ENCODE measurements around the gene GGPS1.

Gene GGPS1

DNA sequence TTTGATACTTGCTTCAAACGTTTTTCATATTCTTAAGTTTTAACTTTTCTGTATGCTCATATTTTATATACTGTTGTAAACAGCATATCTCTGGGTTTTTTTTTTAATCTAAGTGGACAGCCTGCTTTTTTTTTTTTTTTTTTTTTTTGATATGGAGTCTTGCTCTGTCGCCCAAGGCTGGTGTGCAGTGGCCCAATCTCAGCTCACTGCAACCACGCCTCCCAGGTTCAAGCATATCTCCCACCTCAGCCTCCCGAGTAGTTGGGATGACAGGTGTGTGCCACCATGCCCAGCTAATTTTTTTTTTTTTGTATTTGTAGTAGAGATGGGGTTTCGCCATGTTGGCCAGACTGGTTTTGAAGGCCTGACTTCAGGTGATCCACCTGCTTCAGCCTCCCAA, 40.1 kb downstream of the GGPS1 start:
- ATAC-seq, result no peak
- TF ChIP-seq, protein P1, sequence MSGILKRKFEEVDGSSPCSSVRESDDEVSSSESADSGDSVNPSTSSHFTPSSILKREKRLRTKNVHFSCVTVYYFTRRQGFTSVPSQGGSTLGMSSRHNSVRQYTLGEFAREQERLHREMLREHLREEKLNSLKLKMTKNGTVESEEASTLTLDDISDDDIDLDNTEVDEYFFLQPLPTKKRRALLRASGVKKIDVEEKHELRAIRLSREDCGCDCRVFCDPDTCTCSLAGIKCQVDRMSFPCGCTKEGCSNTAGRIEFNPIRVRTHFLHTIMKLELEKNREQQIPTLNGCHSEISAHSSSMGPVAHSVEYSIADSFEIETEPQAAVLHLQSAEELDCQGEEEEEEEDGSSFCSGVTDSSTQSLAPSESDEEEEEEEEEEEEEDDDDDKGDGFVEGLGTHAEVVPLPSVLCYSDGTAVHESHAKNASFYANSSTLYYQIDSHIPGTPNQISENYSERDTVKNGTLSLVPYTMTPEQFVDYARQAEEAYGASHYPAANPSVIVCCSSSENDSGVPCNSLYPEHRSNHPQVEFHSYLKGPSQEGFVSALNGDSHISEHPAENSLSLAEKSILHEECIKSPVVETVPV (CRISPR knock-in tag; IDR thresholded peaks at IDR 0.05), result no peak
- TF ChIP-seq PPARA (CRISPR knock-in tag; IDR thresholded peaks at IDR 0.05; ENCODE audit: borderline replicate concordance), result no peak
- TF ChIP-seq, protein P2, sequence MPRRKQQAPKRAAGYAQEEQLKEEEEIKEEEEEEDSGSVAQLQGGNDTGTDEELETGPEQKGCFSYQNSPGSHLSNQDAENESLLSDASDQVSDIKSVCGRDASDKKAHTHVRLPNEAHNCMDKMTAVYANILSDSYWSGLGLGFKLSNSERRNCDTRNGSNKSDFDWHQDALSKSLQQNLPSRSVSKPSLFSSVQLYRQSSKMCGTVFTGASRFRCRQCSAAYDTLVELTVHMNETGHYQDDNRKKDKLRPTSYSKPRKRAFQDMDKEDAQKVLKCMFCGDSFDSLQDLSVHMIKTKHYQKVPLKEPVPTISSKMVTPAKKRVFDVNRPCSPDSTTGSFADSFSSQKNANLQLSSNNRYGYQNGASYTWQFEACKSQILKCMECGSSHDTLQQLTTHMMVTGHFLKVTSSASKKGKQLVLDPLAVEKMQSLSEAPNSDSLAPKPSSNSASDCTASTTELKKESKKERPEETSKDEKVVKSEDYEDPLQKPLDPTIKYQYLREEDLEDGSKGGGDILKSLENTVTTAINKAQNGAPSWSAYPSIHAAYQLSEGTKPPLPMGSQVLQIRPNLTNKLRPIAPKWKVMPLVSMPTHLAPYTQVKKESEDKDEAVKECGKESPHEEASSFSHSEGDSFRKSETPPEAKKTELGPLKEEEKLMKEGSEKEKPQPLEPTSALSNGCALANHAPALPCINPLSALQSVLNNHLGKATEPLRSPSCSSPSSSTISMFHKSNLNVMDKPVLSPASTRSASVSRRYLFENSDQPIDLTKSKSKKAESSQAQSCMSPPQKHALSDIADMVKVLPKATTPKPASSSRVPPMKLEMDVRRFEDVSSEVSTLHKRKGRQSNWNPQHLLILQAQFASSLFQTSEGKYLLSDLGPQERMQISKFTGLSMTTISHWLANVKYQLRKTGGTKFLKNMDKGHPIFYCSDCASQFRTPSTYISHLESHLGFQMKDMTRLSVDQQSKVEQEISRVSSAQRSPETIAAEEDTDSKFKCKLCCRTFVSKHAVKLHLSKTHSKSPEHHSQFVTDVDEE (CRISPR knock-in tag; IDR thresholded peaks at IDR 0.05), result no peak

DNA sequence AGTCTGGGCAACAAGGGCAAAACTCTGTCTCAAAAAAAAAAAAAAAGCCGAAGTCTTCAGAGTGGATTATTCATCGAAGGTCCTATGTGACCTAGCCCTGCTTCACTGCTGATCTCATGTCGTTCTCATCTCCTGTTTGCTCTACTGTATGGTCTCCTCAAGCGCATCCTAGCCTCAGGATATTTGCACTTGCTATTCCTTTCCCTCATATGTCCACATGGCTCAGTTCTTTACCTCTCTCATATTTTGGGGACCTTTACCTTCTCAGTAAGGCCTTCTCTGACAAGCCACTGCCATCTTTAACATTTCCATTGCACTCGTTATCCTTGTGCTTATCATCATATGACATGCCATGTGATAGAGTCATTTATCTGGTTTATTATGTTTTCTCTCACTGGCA, 41.4 kb downstream of the GGPS1 start:
- TF ChIP-seq OSR1 (CRISPR knock-in tag; IDR thresholded peaks at IDR 0.05) (no peak), ZFP3 (CRISPR knock-in tag; IDR thresholded peaks at IDR 0.05) (no peak), ZNF565 (CRISPR knock-in tag; conservative IDR thresholded peaks at IDR 0.05; ENCODE audit: low read depth) (no peak), PPARA (CRISPR knock-in tag; IDR thresholded peaks at IDR 0.05; ENCODE audit: borderline replicate concordance) (no peak), RARB (CRISPR knock-in tag; IDR thresholded peaks at IDR 0.05) (no peak), ESRRG (CRISPR knock-in tag; IDR thresholded peaks at IDR 0.05) (no peak), GLIS3 (CRISPR knock-in tag; IDR thresholded peaks at IDR 0.05) (no peak), TCF4 (CRISPR knock-in tag; IDR thresholded peaks at IDR 0.05; ENCODE audit: borderline replicate concordance) (no peak), BACH2 (CRISPR knock-in tag; IDR thresholded peaks at IDR 0.05; ENCODE audit: borderline replicate concordance) (no peak)
- TF ChIP-seq, protein P3, sequence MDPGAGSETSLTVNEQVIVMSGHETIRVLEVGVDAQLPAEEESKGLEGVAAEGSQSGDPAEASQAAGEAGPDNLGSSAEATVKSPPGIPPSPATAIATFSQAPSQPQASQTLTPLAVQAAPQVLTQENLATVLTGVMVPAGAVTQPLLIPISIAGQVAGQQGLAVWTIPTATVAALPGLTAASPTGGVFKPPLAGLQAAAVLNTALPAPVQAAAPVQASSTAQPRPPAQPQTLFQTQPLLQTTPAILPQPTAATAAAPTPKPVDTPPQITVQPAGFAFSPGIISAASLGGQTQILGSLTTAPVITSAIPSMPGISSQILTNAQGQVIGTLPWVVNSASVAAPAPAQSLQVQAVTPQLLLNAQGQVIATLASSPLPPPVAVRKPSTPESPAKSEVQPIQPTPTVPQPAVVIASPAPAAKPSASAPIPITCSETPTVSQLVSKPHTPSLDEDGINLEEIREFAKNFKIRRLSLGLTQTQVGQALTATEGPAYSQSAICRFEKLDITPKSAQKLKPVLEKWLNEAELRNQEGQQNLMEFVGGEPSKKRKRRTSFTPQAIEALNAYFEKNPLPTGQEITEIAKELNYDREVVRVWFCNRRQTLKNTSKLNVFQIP (CRISPR knock-in tag; IDR thresholded peaks at IDR 0.05; ENCODE audit: borderline replicate concordance, low read depth), result no peak
- TF ChIP-seq, protein P4, sequence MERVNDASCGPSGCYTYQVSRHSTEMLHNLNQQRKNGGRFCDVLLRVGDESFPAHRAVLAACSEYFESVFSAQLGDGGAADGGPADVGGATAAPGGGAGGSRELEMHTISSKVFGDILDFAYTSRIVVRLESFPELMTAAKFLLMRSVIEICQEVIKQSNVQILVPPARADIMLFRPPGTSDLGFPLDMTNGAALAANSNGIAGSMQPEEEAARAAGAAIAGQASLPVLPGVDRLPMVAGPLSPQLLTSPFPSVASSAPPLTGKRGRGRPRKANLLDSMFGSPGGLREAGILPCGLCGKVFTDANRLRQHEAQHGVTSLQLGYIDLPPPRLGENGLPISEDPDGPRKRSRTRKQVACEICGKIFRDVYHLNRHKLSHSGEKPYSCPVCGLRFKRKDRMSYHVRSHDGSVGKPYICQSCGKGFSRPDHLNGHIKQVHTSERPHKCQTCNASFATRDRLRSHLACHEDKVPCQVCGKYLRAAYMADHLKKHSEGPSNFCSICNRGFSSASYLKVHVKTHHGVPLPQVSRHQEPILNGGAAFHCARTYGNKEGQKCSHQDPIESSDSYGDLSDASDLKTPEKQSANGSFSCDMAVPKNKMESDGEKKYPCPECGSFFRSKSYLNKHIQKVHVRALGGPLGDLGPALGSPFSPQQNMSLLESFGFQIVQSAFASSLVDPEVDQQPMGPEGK (CRISPR knock-in tag; IDR thresholded peaks at IDR 0.05; ENCODE audit: borderline replicate concordance), result no peak

DNA sequence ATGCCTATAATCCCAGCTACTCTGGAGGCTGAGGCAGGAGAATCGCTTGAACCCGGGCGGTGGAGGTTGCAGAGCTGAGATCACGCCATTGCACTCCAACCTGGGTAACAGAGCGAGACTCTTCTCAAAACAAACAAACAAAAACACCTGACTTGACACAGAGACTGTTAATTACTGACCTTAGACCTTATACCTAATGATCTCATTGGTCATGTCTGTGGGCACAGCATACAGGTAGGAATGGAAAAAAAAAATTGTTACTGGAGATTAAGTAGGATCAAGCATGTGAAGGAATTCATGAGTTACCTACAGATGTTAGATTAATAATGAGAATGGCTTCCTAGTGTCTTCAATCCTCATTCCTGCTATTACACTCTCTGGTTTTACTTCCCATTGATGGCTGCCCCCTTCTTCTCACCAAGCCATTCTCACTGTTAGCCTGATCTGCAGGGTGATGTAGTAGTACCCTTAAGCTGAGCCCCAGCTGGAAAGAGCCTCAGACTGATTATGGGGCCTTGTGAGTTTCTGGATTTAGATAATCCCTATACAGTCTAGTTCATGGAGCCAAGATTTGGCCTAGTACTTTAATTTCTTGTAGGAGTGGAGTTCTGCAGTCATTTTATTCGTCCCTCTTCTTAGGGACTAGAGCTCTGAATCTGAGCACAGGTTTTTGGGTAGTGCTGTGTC, 47.7 kb downstream of the GGPS1 start:
- no peak for ATAC-seq
- TF ChIP-seq SNAI2 (CRISPR knock-in tag; IDR thresholded peaks at IDR 0.05) (no peak), ZFP3 (CRISPR knock-in tag; IDR thresholded peaks at IDR 0.05) (no peak), ZFP30 (CRISPR knock-in tag; IDR thresholded peaks at IDR 0.05) (no peak), ESRRG (CRISPR knock-in tag; IDR thresholded peaks at IDR 0.05) (no peak), ISL1 (CRISPR knock-in tag; IDR thresholded peaks at IDR 0.05) (no peak), RARB (CRISPR knock-in tag; IDR thresholded peaks at IDR 0.05) (no peak), BACH2 (CRISPR knock-in tag; IDR thresholded peaks at IDR 0.05; ENCODE audit: borderline replicate concordance) (no peak), GLIS3 (CRISPR knock-in tag; IDR thresholded peaks at IDR 0.05) (no peak), ZNF8 (CRISPR knock-in tag; IDR thresholded peaks at IDR 0.05) (no peak), CSDC2 (CRISPR knock-in tag; IDR thresholded peaks at IDR 0.05) (no peak), ZNF70 (CRISPR knock-in tag; IDR thresholded peaks at IDR 0.05) (no peak), PPARA (CRISPR knock-in tag; IDR thresholded peaks at IDR 0.05; ENCODE audit: borderline replicate concordance) (no peak), ZNF565 (CRISPR knock-in tag; conservative IDR thresholded peaks at IDR 0.05; ENCODE audit: low read depth) (no peak), TCF4 (CRISPR knock-in tag; IDR thresholded peaks at IDR 0.05; ENCODE audit: borderline replicate concordance) (no peak)
- TF ChIP-seq, protein P3 (CRISPR knock-in tag; IDR thresholded peaks at IDR 0.05; ENCODE audit: borderline replicate concordance, low read depth), result no peak
- TF ChIP-seq, protein P1 (CRISPR knock-in tag; IDR thresholded peaks at IDR 0.05), result no peak
- TF ChIP-seq, protein P5, sequence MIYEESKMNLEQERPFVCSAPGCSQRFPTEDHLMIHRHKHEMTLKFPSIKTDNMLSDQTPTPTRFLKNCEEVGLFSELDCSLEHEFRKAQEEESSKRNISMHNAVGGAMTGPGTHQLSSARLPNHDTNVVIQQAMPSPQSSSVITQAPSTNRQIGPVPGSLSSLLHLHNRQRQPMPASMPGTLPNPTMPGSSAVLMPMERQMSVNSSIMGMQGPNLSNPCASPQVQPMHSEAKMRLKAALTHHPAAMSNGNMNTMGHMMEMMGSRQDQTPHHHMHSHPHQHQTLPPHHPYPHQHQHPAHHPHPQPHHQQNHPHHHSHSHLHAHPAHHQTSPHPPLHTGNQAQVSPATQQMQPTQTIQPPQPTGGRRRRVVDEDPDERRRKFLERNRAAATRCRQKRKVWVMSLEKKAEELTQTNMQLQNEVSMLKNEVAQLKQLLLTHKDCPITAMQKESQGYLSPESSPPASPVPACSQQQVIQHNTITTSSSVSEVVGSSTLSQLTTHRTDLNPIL (CRISPR knock-in tag; IDR thresholded peaks at IDR 0.05; ENCODE audit: low read depth), result no peak
- TF ChIP-seq, protein P2 (CRISPR knock-in tag; IDR thresholded peaks at IDR 0.05), result no peak

More for the DNA sequence above, 41.4 kb downstream of the GGPS1 start:
- ATAC-seq, result no peak
